SK-N-SH treated with all-trans-retinoic acid at 6 μM for 48 hours (cell line): Measurements from ENCODE around the gene AUTS2.
A peak's percentile ranks its signal among the peaks of the same experiment; 100 is the strongest.

Experiments
- ATAC-seq: fragments of 200-7000 bp; cut with Tn5 transposase; 3 replicates; pipeline ENCODE4 v1.9.1; 2020; ENCODE audit warnings: mild to moderate bottlenecking, moderate library complexity
- ARNTL ChIP-seq: fragments of 450-650 bp; formaldehyde crosslinking; IDR thresholded peaks from 2 replicates; pipeline ENCODE4 v1.5.0; 2020; ENCODE audit warnings: low read depth, mild to moderate bottlenecking, moderate library complexity, borderline replicate concordance
- BACH2 ChIP-seq: fragments of 250-450 bp; sonication (Bioruptor Pico); IDR thresholded peaks from 2 replicates; pipeline ENCODE4 v1.9.0; 2021; ENCODE audit warnings: mild to moderate bottlenecking, borderline replicate concordance
- CREB5 ChIP-seq: fragments of 250-450 bp; sonication (Bioruptor Pico); IDR thresholded peaks from 2 replicates; pipeline ENCODE4 v1.5.1; 2020; ENCODE audit warnings: low read depth, mild to moderate bottlenecking, moderate library complexity
- CSDC2 ChIP-seq: fragments of 250-450 bp; sonication (Bioruptor Pico); IDR thresholded peaks from 2 replicates; pipeline ENCODE4 v1.5.0; 2020; ENCODE audit warnings: mild to moderate bottlenecking, moderate library complexity
- ESRRG ChIP-seq: fragments of 250-450 bp; sonication (Bioruptor Pico); IDR thresholded peaks from 2 replicates; pipeline ENCODE4 v1.6.1; 2021; ENCODE audit warnings: mild to moderate bottlenecking
- GLIS3 ChIP-seq: fragments of 250-450 bp; sonication (Bioruptor Pico); IDR thresholded peaks from 2 replicates; pipeline ENCODE4 v1.5.0; 2020; ENCODE audit warnings: mild to moderate bottlenecking, moderate library complexity
- ISL1 ChIP-seq: fragments of 250-450 bp; sonication (Bioruptor Pico); IDR thresholded peaks from 2 replicates; pipeline ENCODE4 v2.1.2; 2022; ENCODE audit warnings: mild to moderate bottlenecking, moderate library complexity
- OSR1 ChIP-seq: fragments of 250-450 bp; sonication (Bioruptor Pico); IDR thresholded peaks from 2 replicates; pipeline ENCODE4 v1.8.0; 2022; ENCODE audit warnings: moderate library complexity, mild to moderate bottlenecking, inconsistent platforms
- POU6F1 ChIP-seq: fragments of 250-450 bp; sonication (Bioruptor Pico); IDR thresholded peaks from 2 replicates; pipeline ENCODE4 v1.8.0; 2021; ENCODE audit warnings: low read depth, mild to moderate bottlenecking, moderate library complexity, borderline replicate concordance
- PPARA ChIP-seq: fragments of 250-450 bp; sonication (Bioruptor Pico); IDR thresholded peaks from 2 replicates; pipeline ENCODE4 v1.5.0; 2020; ENCODE audit warnings: mild to moderate bottlenecking, borderline replicate concordance
- RARB ChIP-seq: fragments of 250-450 bp; sonication (Bioruptor Pico); IDR thresholded peaks from 2 replicates; pipeline ENCODE4 v1.8.0; 2021; ENCODE audit warnings: mild to moderate bottlenecking, moderate library complexity
- SNAI2 ChIP-seq: fragments of 250-450 bp; sonication (Bioruptor Pico); IDR thresholded peaks from 2 replicates; pipeline ENCODE4 v1.5.0; 2020; ENCODE audit warnings: mild to moderate bottlenecking, moderate library complexity
- TCF4 ChIP-seq: fragments of 250-450 bp; sonication (Bioruptor Pico); IDR thresholded peaks from 2 replicates; pipeline ENCODE4 v1.8.0; 2021; ENCODE audit warnings: mild to moderate bottlenecking, moderate library complexity, borderline replicate concordance
- ZC3H10 ChIP-seq: fragments of 250-450 bp; sonication (Bioruptor Pico); IDR thresholded peaks from 2 replicates; pipeline ENCODE4 v1.5.1; 2021; ENCODE audit warnings: mild to moderate bottlenecking, moderate library complexity
- ZFP3 ChIP-seq: fragments of 250-450 bp; sonication (Bioruptor Pico); IDR thresholded peaks from 2 replicates; pipeline ENCODE4 v1.5.0; 2020; ENCODE audit warnings: mild to moderate bottlenecking, moderate library complexity
- ZNF565 ChIP-seq: fragments of 450-650 bp; formaldehyde crosslinking; conservative IDR thresholded peaks from 2 replicates; pipeline ENCODE4 v1.5.0; 2020; ENCODE audit warnings: low read depth, mild to moderate bottlenecking, moderate library complexity
- ZNF70 ChIP-seq: fragments of 450-650 bp; formaldehyde crosslinking; IDR thresholded peaks from 2 replicates; pipeline ENCODE4 v1.5.0; 2020; ENCODE audit warnings: mild to moderate bottlenecking, moderate library complexity
- ZNF8 ChIP-seq: fragments of 450-650 bp; formaldehyde crosslinking; IDR thresholded peaks from 2 replicates; pipeline ENCODE4 v1.5.0; 2020; ENCODE audit warnings: mild to moderate bottlenecking, moderate library complexity
- TF ChIP-seq, protein P1 (sequence below): fragments of 250-450 bp; sonication (Bioruptor Pico); IDR thresholded peaks from 2 replicates; pipeline ENCODE4 v1.5.0; 2020; ENCODE audit warnings: mild to moderate bottlenecking, moderate library complexity
- TF ChIP-seq, protein P2 (sequence below): fragments of 250-450 bp; sonication (Bioruptor Pico); IDR thresholded peaks from 2 replicates; pipeline ENCODE4 v1.5.1; 2021; ENCODE audit warnings: mild to moderate bottlenecking, moderate library complexity

Gene AUTS2

GRCh38 chr7:69951458-69951857 lies 353.2 kb downstream of the AUTS2 start (continued):
- TF ChIP-seq, protein P1, sequence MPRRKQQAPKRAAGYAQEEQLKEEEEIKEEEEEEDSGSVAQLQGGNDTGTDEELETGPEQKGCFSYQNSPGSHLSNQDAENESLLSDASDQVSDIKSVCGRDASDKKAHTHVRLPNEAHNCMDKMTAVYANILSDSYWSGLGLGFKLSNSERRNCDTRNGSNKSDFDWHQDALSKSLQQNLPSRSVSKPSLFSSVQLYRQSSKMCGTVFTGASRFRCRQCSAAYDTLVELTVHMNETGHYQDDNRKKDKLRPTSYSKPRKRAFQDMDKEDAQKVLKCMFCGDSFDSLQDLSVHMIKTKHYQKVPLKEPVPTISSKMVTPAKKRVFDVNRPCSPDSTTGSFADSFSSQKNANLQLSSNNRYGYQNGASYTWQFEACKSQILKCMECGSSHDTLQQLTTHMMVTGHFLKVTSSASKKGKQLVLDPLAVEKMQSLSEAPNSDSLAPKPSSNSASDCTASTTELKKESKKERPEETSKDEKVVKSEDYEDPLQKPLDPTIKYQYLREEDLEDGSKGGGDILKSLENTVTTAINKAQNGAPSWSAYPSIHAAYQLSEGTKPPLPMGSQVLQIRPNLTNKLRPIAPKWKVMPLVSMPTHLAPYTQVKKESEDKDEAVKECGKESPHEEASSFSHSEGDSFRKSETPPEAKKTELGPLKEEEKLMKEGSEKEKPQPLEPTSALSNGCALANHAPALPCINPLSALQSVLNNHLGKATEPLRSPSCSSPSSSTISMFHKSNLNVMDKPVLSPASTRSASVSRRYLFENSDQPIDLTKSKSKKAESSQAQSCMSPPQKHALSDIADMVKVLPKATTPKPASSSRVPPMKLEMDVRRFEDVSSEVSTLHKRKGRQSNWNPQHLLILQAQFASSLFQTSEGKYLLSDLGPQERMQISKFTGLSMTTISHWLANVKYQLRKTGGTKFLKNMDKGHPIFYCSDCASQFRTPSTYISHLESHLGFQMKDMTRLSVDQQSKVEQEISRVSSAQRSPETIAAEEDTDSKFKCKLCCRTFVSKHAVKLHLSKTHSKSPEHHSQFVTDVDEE (CRISPR knock-in tag): no peak
- TF ChIP-seq SNAI2 (no peak), ISL1 (no peak), ARNTL (CRISPR knock-in tag) (no peak), ZNF8 (no peak), BACH2 (CRISPR knock-in tag) (no peak), CSDC2 (CRISPR knock-in tag) (no peak), TCF4 (CRISPR knock-in tag) (no peak), ZNF70 (CRISPR knock-in tag) (no peak), ZNF565 (no peak), OSR1 (CRISPR knock-in tag) (no peak)
- TF ChIP-seq, protein P2, sequence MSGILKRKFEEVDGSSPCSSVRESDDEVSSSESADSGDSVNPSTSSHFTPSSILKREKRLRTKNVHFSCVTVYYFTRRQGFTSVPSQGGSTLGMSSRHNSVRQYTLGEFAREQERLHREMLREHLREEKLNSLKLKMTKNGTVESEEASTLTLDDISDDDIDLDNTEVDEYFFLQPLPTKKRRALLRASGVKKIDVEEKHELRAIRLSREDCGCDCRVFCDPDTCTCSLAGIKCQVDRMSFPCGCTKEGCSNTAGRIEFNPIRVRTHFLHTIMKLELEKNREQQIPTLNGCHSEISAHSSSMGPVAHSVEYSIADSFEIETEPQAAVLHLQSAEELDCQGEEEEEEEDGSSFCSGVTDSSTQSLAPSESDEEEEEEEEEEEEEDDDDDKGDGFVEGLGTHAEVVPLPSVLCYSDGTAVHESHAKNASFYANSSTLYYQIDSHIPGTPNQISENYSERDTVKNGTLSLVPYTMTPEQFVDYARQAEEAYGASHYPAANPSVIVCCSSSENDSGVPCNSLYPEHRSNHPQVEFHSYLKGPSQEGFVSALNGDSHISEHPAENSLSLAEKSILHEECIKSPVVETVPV (CRISPR knock-in tag): no peak

DNA sequence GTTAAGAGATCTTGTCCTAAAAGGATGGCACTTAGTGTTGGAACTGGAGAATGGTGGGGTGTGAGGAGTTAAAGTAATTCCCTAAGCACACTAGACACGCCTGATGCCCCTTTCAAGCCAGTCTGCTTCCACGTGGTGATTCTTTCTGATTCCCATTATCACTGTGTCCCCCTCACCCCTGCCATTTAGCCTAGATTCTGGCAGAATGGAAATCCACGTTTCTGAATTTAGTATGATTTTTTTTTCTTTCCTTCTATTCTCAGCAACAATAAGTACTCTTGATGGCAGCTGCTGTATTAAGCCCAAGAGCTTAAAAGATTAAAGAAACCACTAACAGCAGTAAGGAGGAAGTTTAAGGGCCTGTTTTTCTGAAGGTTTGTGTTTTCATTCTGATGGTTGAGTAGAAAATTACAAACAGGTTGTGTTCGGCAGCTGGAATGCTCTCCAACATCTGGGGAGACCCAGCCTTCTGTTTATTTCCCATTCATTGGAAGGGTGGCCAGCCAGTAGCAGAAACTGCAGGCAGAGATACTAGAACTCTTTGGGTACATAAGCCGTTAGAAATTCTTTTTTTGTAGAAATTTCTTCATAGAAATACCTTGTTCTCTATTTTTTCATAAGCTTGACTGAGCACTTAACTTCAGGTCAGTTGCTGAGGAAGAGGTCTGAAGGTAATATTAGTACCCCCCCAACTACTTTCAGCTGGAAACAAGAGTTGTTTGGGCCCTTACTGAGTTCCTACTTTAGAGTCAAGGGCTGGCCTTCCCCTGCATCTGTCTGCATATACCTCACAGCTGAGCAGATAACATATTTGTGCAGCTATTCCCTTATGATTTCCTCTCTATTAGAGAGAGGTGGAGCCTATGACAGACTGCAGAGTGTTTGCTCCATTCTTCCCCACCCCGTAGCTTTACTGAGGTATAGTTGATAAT lies 355.1 kb downstream of the AUTS2 start:
- TF ChIP-seq ZC3H10 (CRISPR knock-in tag) (no peak), ZFP3 (CRISPR knock-in tag) (no peak), GLIS3 (CRISPR knock-in tag) (no peak), PPARA (no peak), POU6F1 (no peak), BACH2 (CRISPR knock-in tag) (no peak), RARB (CRISPR knock-in tag) (no peak), ESRRG (CRISPR knock-in tag) (no peak), ZNF8 (no peak), OSR1 (CRISPR knock-in tag) (no peak), ARNTL (CRISPR knock-in tag) (no peak)
- TF ChIP-seq, protein P2 (CRISPR knock-in tag): no peak
- TF ChIP-seq, protein P1 (CRISPR knock-in tag): no peak
- TF ChIP-seq, all 23 proteins: peak for 0
- 0 out of 3 replicates have a peak, but pooled peaks have one; percentile 25 for ATAC-seq

GRCh38 chr7:69956541-69956940 lies 358.3 kb downstream of the AUTS2 start:
- ATAC-seq: no peak
- TF ChIP-seq ZNF8: no peak
- no peak for TF ChIP-seq ZFP3 (CRISPR knock-in tag)
- TF ChIP-seq PPARA: no peak
- no peak for TF ChIP-seq SNAI2
- no peak for TF ChIP-seq BACH2 (CRISPR knock-in tag)
- TF ChIP-seq GLIS3 (CRISPR knock-in tag): no peak
- TF ChIP-seq POU6F1: no peak
- TF ChIP-seq CREB5: no peak
- no peak for TF ChIP-seq CSDC2 (CRISPR knock-in tag)
- TF ChIP-seq OSR1 (CRISPR knock-in tag): no peak
- no peak for TF ChIP-seq ESRRG (CRISPR knock-in tag)
- no peak for TF ChIP-seq ISL1
